H1 (cell line): ENCODE results near the gene STRN4. TPM values are rescaled to one million over a fixed set of nuclear protein-coding genes. Genes with fewer than 3 reads are reported as not detected.

Experiments used
- CTCF ChIA-PET: fragments of 300-600 bp; sonication (Branson Sonifier 250); formaldehyde crosslinking; loops from one replicate; lab custom pipeline; 2021; ENCODE audit not compliant: partially characterized antibody; lab: Charles Lee
- POLR2A ChIA-PET: fragments of 300-600 bp; sonication (Branson Sonifier 250); formaldehyde crosslinking; loops from one replicate; lab custom pipeline; 2021; ENCODE audit warnings: inconsistent platforms; ENCODE audit not compliant: partially characterized antibody; lab: Charles Lee
- DNase-seq, 2 experiments: peaks; one replicate each; pipeline versions ENCODE4 v3.0.0 to v3.0.0-alpha.2; 2010 to 2022; ENCODE audit warnings: low spot score in 2 of 2, low read depth in 1 of 2, mixed read lengths in 1 of 2
- FAIRE-seq: peaks from 2 replicates; lab custom pipeline; 2011; peaks lifted over from hg19 to GRCh38; lab: Jason Lieb, UNC
- H2AFZ ChIP-seq: 2 replicates; pipeline ENCODE4 v1.8.1; 2012; ENCODE audit warnings: low read length, inconsistent platforms
- H2AK5ac ChIP-seq: 2 replicates; pipeline ENCODE4 v1.6.1; 2013; ENCODE audit warnings: low read depth, low read length
- H2BK120ac ChIP-seq: replicated peaks from 2 replicates; pipeline ENCODE3; 2013; ENCODE audit warnings: low read depth, low read length, inconsistent platforms
- H2BK12ac ChIP-seq: 2 replicates; pipeline ENCODE4 v1.6.1; 2013; ENCODE audit warnings: low read depth, low read length
- H2BK15ac ChIP-seq: 2 replicates; pipeline ENCODE4 v1.6.1; 2013; ENCODE audit warnings: low read length
- H2BK20ac ChIP-seq: 2 replicates; pipeline ENCODE4 v1.6.1; 2013; ENCODE audit warnings: low read length
- H2BK5ac ChIP-seq: 2 replicates; pipeline ENCODE4 v1.6.1; 2013; ENCODE audit warnings: low read depth, low read length
- H3K14ac ChIP-seq: 2 replicates; pipeline ENCODE4 v1.6.1; 2013; ENCODE audit warnings: inconsistent platforms; ENCODE audit not compliant: insufficient read length
- H3K18ac ChIP-seq: 2 replicates; pipeline ENCODE4 v1.6.1; 2013; ENCODE audit warnings: low read length; ENCODE audit errors: extremely low read depth
- H3K23ac ChIP-seq: 2 replicates; pipeline ENCODE4 v1.6.1; 2013; ENCODE audit warnings: inconsistent platforms; ENCODE audit not compliant: insufficient read length
- H3K23me2 ChIP-seq: 2 replicates; pipeline ENCODE4 v1.6.1; 2013; ENCODE audit warnings: low read depth, low read length
- H3K27ac ChIP-seq: 2 replicates; pipeline ENCODE4 v1.6.1; 2011; ENCODE audit warnings: low read depth, low read length, inconsistent platforms
- H3K27me3 ChIP-seq, 4 experiments: replicated peaks in 1 of 4; 1 replicate in 1 of 4; 2 replicates in 3 of 4; pipeline versions ENCODE4 v1.6.1 to v1.8.1; 2011 to 2013; ENCODE audit warnings: low read length in 3 of 4, mild to moderate bottlenecking in 3 of 4, inconsistent platforms in 2 of 4, mixed read lengths in 2 of 4, moderate library complexity in 1 of 4; ENCODE audit not compliant: control insufficient read depth in 3 of 4, insufficient read depth in 3 of 4; ENCODE audit errors: extremely low read depth in 1 of 4
- H3K36me3 ChIP-seq, 4 experiments: 2 replicates each; pipeline versions ENCODE4 v1.6.1 to v1.8.1; 2011 to 2013; ENCODE audit warnings: mild to moderate bottlenecking in 4 of 4, low read length in 3 of 4, moderate library complexity in 2 of 4, control low read depth in 1 of 4, inconsistent platforms in 1 of 4; ENCODE audit not compliant: insufficient read depth in 4 of 4, control insufficient read depth in 2 of 4
- H3K4ac ChIP-seq: replicated peaks from 2 replicates; pipeline ENCODE3; 2013; ENCODE audit warnings: low read length, low read depth, mixed read lengths, inconsistent platforms; ENCODE audit not compliant: insufficient read length
- H3K4me1 ChIP-seq, 4 experiments: replicated peaks in 1 of 4; 1 replicate in 1 of 4; 2 replicates in 3 of 4; pipeline versions ENCODE4 v1.6.1 to v1.8.1; 2011 to 2013; ENCODE audit warnings: low read length in 3 of 4, inconsistent platforms in 2 of 4, mixed read lengths in 1 of 4; ENCODE audit not compliant: insufficient read depth in 4 of 4, control insufficient read depth in 3 of 4
- H3K4me2 ChIP-seq, 2 experiments: 2 replicates each; pipeline versions ENCODE4 v1.6.1 to v1.8.1; 2011 to 2013; ENCODE audit warnings: low read depth in 2 of 2, low read length in 2 of 2, control low read depth in 1 of 2, inconsistent platforms in 1 of 2, mild to moderate bottlenecking in 1 of 2; ENCODE audit not compliant: insufficient read depth in 1 of 2
- H3K4me3 ChIP-seq, 4 experiments: fragments of 200-600, 300-600 bp in 1 of 4; sonication (generic), shearing (Covaris generic), sonication (Bioruptor Twin) in 1 of 4; 2 replicates each; pipeline versions ENCODE4 v1.5.1 to v1.8.1; 2011 to 2016; ENCODE audit warnings: low read length in 4 of 4, low read depth in 3 of 4, control low read depth in 2 of 4, inconsistent platforms in 2 of 4, mild to moderate bottlenecking in 2 of 4, mixed read lengths in 1 of 4, moderate library complexity in 1 of 4; ENCODE audit not compliant: insufficient read depth in 2 of 4; ENCODE audit errors: extremely low read depth in 1 of 4
- H3K56ac ChIP-seq: replicated peaks from 2 replicates; pipeline ENCODE3; 2013; ENCODE audit warnings: low read depth, mild to moderate bottlenecking, mixed read lengths, low read length, inconsistent platforms; ENCODE audit not compliant: insufficient read length
- H3K79me1 ChIP-seq: 2 replicates; pipeline ENCODE4 v1.6.1; 2013; ENCODE audit warnings: low read depth, low read length, control low read depth
- H3K79me2 ChIP-seq, 2 experiments: 2 replicates each; pipeline versions ENCODE4 v1.6.1 to v1.8.1; 2012 to 2013; ENCODE audit warnings: low read length in 2 of 2, mild to moderate bottlenecking in 2 of 2, inconsistent platforms in 1 of 2; ENCODE audit not compliant: insufficient read depth in 2 of 2, control insufficient read depth in 1 of 2
- H3K9ac ChIP-seq, 4 experiments: replicated peaks in 1 of 4; 1 replicate in 1 of 4; 2 replicates in 3 of 4; pipeline versions ENCODE4 v1.6.1 to v1.8.1; 2011 to 2013; ENCODE audit warnings: low read depth in 3 of 4, low read length in 3 of 4, control low read depth in 2 of 4, mild to moderate bottlenecking in 2 of 4, moderate library complexity in 2 of 4, inconsistent platforms in 1 of 4; ENCODE audit errors: extremely low read depth in 1 of 4
- H3K9me3 ChIP-seq, 2 experiments: 2 replicates each; pipeline versions ENCODE4 v1.6.1 to v1.8.1; 2012 to 2013; ENCODE audit warnings: mild to moderate bottlenecking in 2 of 2, moderate library complexity in 2 of 2, control low read depth in 1 of 2, inconsistent platforms in 1 of 2, low read depth in 1 of 2, low read length in 1 of 2, mixed read lengths in 1 of 2; ENCODE audit not compliant: insufficient read depth in 2 of 2
- H4K20me1 ChIP-seq, 2 experiments: replicated peaks in 1 of 2; 2 replicates each; pipeline versions ENCODE3 to v1.8.1; 2011 to 2013; ENCODE audit warnings: inconsistent platforms in 2 of 2, low read length in 2 of 2, mild to moderate bottlenecking in 1 of 2; ENCODE audit not compliant: insufficient read depth in 2 of 2, control insufficient read depth in 1 of 2
- H4K5ac ChIP-seq: 2 replicates; pipeline ENCODE4 v1.6.1; 2013; ENCODE audit warnings: low read length, low read depth, mixed read lengths, inconsistent platforms; ENCODE audit not compliant: insufficient read length
- H4K8ac ChIP-seq: 2 replicates; pipeline ENCODE4 v1.8.0; 2013; ENCODE audit warnings: mild to moderate bottlenecking, moderate library complexity, low read length, inconsistent platforms; ENCODE audit not compliant: insufficient read depth; ENCODE audit errors: extremely low read depth
- H4K91ac ChIP-seq: replicated peaks from 2 replicates; pipeline ENCODE3; 2013; ENCODE audit warnings: low read length, mixed read lengths, inconsistent platforms; ENCODE audit not compliant: insufficient read length
- ASH2L ChIP-seq: fragments of 200-600, 300-600 bp; sonication (generic); IDR thresholded peaks from one replicate; pipeline ENCODE4 v1.7.1; 2017; ENCODE audit warnings: low read length
- BCL11A ChIP-seq, 2 experiments: IDR thresholded peaks; one replicate each; pipeline ENCODE4 v1.6.1; 2011; ENCODE audit warnings: low read depth in 2 of 2, low read length in 2 of 2, mild to moderate bottlenecking in 2 of 2
- CHD2 ChIP-seq: IDR thresholded peaks from 2 replicates; pipeline ENCODE4 v1.6.1; 2012; ENCODE audit warnings: low read length, improper control_type of control experiment
- HDAC2 ChIP-seq, 2 experiments: fragments of 300-600 bp in 1 of 2; sonication (generic) in 1 of 2; IDR thresholded peaks; 2 replicates each; pipeline ENCODE4 v1.6.1; 2011 to 2012; ENCODE audit warnings: low read depth in 2 of 2, low read length in 2 of 2, mild to moderate bottlenecking in 2 of 2, moderate library complexity in 2 of 2, borderline replicate concordance in 1 of 2, inconsistent platforms in 1 of 2
- HDAC6 ChIP-seq: IDR thresholded peaks from one replicate; pipeline ENCODE4 v1.7.1; 2012; ENCODE audit warnings: low read depth, mild to moderate bottlenecking, inconsistent platforms, low read length, moderate library complexity
- MAFK ChIP-seq: IDR thresholded peaks from 2 replicates; pipeline ENCODE4 v1.6.1; 2012; ENCODE audit warnings: low read depth, mild to moderate bottlenecking, improper control_type of control experiment, low read length
- POLR2AphosphoS5 ChIP-seq: IDR thresholded peaks from 2 replicates; pipeline ENCODE4 v1.6.1; 2011; ENCODE audit warnings: low read depth, low read length
- RNF2 ChIP-seq: fragments of 200-900, 300-1000 bp; sonication (generic); IDR thresholded peaks from 2 replicates; pipeline ENCODE4 v1.7.1; 2016; ENCODE audit warnings: borderline replicate concordance, low read depth, mild to moderate bottlenecking, antibody characterized with exemption, low read length; ENCODE audit not compliant: poor library complexity, severe bottlenecking; ENCODE audit errors: missing control alignments
- SP1 ChIP-seq: IDR thresholded peaks from 2 replicates; pipeline ENCODE4 v1.6.1; 2011; ENCODE audit warnings: low read depth, low read length
- SP4 ChIP-seq: IDR thresholded peaks from 2 replicates; pipeline ENCODE4 v1.6.1; 2012; ENCODE audit warnings: low read length, inconsistent platforms
- SUZ12 ChIP-seq: fragments of 200-600 bp; sonication (generic); IDR thresholded peaks from 2 replicates; pipeline ENCODE4 v1.6.1; 2012; ENCODE audit warnings: mild to moderate bottlenecking, inconsistent platforms, low read length, moderate library complexity, mixed read lengths
- TAF1 ChIP-seq: IDR thresholded peaks from 2 replicates; pipeline ENCODE4 v1.6.1; 2011; ENCODE audit warnings: mild to moderate bottlenecking, low read depth, low read length
- TAF7 ChIP-seq: optimal IDR thresholded peaks from 2 replicates; pipeline ENCODE3; 2011; ENCODE audit warnings: low read depth, mild to moderate bottlenecking, inconsistent platforms, low read length, moderate library complexity, borderline replicate concordance
- whole genome bisulfite sequencing, 2 experiments: shearing (Covaris generic) in 1 of 2; methylation state at CpG; one replicate each; pipeline versions ENCODE4 v1.1.6 to v1.1.7; 2013 to 2015; ENCODE audit warnings: low lambda C conversion rate in 2 of 2, mixed read lengths in 2 of 2, inconsistent platforms in 1 of 2, low coverage in 1 of 2, missing lambda C conversion rate in 1 of 2; ENCODE audit not compliant: insufficient replicate concordance in 2 of 2, insufficient coverage in 1 of 2, insufficient read length in 1 of 2; ENCODE audit errors: extremely low coverage in 1 of 2, missing lambda C conversion rate in 1 of 2; 5-methylcytosine and 5-hydroxymethylcytosine counted together
- polyA plus RNA-seq, 7 experiments: library from polyadenylated mRNA; depleted of rRNA in 3 of 7; stranded (reverse) in 5 of 7; unstranded in 2 of 7; fragments of >200 nt in 5 of 7; fragments of 200-250 nt in 2 of 7; gene quantifications; 1 replicate in 5 of 7; 2 replicates in 1 of 7; 4 replicates in 1 of 7; pipeline versions ENCODE4 v1.2.1 to v1.2.3, GENCODE V29; 2011 to 2013; ENCODE audit warnings: missing spikeins in 2 of 7, mixed read lengths in 2 of 7
- total RNA-seq: library from RNA; stranded (reverse); fragmentation: NEBNext Ultra II Directional; extraction: Animal tissue kit (Norgen Biotek cat#: 25700); gene quantifications from 2 replicates; pipeline ENCODE4 v1.2.1, GENCODE V29; 2021
- TF ChIP-seq, protein P1 (sequence below): IDR thresholded peaks from 2 replicates; pipeline ENCODE4 v1.6.1; 2011; ENCODE audit warnings: low read depth, mild to moderate bottlenecking, low read length; ENCODE audit not compliant: insufficient read depth

STRN4 gene
- total and polyA plus RNA-seq, 2 of the 8 experiments (the other 6 are each of a cell fraction or from before 2014, with no cell fraction given): 120 to 187 TPM

DNA sequence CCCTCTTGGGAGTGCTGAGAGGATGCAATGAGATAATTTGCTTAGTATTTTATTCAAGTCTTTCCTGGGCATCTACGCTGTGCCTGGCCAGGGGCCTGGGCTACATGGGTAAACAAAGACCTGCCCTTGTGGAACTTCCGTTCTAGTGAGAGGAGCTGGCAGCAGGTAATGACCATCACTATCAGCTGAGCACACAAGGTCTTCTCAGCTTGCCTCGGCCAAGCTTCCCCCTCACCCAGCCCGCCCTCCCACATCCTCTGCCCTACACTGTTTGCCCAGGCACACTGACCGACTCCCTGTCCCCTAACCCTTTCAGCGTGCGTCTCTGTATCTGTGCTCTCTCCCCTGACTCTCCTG is 9.0 kb downstream of the STRN4 start:
- Histone ChIP-seq H3K18ac (no peak overlapping the region), H3K27ac (no peak overlapping the region), H2BK20ac (no peak overlapping the region), H2BK5ac (no peak overlapping the region), H3K56ac (no peak overlapping the region), H2BK12ac (no peak overlapping the region), H3K14ac (no peak overlapping the region), H2AFZ (no peak overlapping the region), H3K9ac (no peak overlapping the region; a peak in 1 of 7 replicates), H4K20me1 (peaks cover 46 to 48% of the 10 kb centered on the region in 2 experiments), H2BK15ac (no peak overlapping the region), H3K4me1 (peaks cover 0 to 11% (median 3%) of the 10 kb centered on the region in 4 experiments; a peak in 3 of 7 replicates), H3K4me2 (no peak overlapping the region), H3K9me3 (no peaks in the 10 kb centered on the region), H3K4me3 (no peak overlapping the region), H2AK5ac (no peak overlapping the region), H4K5ac (no peak overlapping the region), H2BK120ac (no peak overlapping the region), H3K4ac (no peak overlapping the region), H3K27me3 (no peaks in the 10 kb centered on the region), H3K79me2 (peaks cover 17 to 69% of the 10 kb centered on the region in 2 experiments), H3K23me2 (no peaks in the 10 kb centered on the region), H3K23ac (no peak overlapping the region), H4K91ac (no peak overlapping the region), H4K8ac (no peak overlapping the region), H3K79me1 (peaks cover 15% of the 10 kb centered on the region; the same call in 1 of the 2 replicates), H3K36me3 (peaks cover 18 to 44% (median 35%) of the 10 kb centered on the region in 4 experiments)
- no peak for FAIRE-seq
- WGBS, 2 experiments: 91% methylated on average over 5 of the region's 7 CpGs; no CpG with 5 or more reads in 1 of the 2 experiments
- ChIA-PET CTCF (interaction anchor here (0.6 to 3.7 kb wide), 10 partner anchors 9 to 254 kb away, joined by 3 to 16 read pairs (median 4); no protein-coding TSS in a partner anchor), POLR2A (interaction anchor here (0.8 to 1.7 kb wide), 6 partner anchors 9 to 44 kb away, joined by 3 to 6 read pairs (median 4); no protein-coding TSS in a partner anchor)
- no peak for DNase-seq
- TF ChIP-seq RNF2 (no peak), SUZ12 (no peak), MAFK (no peak), TAF1 (no peak), BCL11A (IDR thresholded peaks at IDR 0.05; ENCODE audit: low read depth in 2 of 2, low read length in 2 of 2) (no peak), ASH2L (no peak), POLR2AphosphoS5 (no peak), HDAC6 (no peak), CHD2 (no peak), TAF7 (no peak), SP1 (no peak), HDAC2 (IDR thresholded peaks at IDR 0.05; ENCODE audit: borderline replicate concordance in 1 of 2, low read depth in 2 of 2, low read length in 2 of 2) (no peak), SP4 (no peak)
- TF ChIP-seq, protein P1, sequence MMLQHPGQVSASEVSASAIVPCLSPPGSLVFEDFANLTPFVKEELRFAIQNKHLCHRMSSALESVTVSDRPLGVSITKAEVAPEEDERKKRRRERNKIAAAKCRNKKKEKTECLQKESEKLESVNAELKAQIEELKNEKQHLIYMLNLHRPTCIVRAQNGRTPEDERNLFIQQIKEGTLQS: no peak
